OCI-LY1 (cell line): ENCODE measurements around the gene MMP2.

Source experiments
- H2AFZ ChIP-seq: fragments of 200-600 bp; sonication (generic), shearing (Covaris generic); 2 replicates; pipeline ENCODE4 v1.6.0; 2014; ENCODE audit warnings: antibody characterized with exemption, mild to moderate bottlenecking, low read length
- H3F3A ChIP-seq: fragments of 200-600 bp; sonication (generic), shearing (Covaris generic); 2 replicates; pipeline ENCODE4 v1.6.0; 2014; ENCODE audit warnings: mild to moderate bottlenecking, antibody characterized with exemption, low read length, moderate library complexity; ENCODE audit not compliant: insufficient read depth
- H3K27ac ChIP-seq: fragments of 200-600 bp; sonication (generic); 2 replicates; pipeline ENCODE4 v1.5.1; 2014; ENCODE audit warnings: low read length, mixed run types, mild to moderate bottlenecking, low read depth; ENCODE audit not compliant: poor library complexity, severe bottlenecking
- H3K27me3 ChIP-seq: fragments of 200-600 bp; sonication (generic); 2 replicates; pipeline ENCODE4 v1.6.0; 2014; ENCODE audit warnings: antibody characterized with exemption, mild to moderate bottlenecking, low read length, moderate library complexity; ENCODE audit not compliant: insufficient read depth
- H3K36me3 ChIP-seq: fragments of 200-600 bp; sonication (generic); 2 replicates; pipeline ENCODE4 v1.6.1; 2014; ENCODE audit warnings: mild to moderate bottlenecking, antibody characterized with exemption, low read length, moderate library complexity, mixed read lengths; ENCODE audit not compliant: insufficient read depth
- H3K4me1 ChIP-seq: fragments of 200-600 bp; sonication (generic); 2 replicates; pipeline ENCODE4 v1.5.1; 2014; ENCODE audit warnings: mild to moderate bottlenecking, low read length, moderate library complexity; ENCODE audit not compliant: insufficient read depth, severe bottlenecking
- H3K4me2 ChIP-seq: fragments of 200-600 bp; sonication (generic), shearing (Covaris generic); 2 replicates; pipeline ENCODE4 v1.6.1; 2014; ENCODE audit warnings: low read length
- H3K4me3 ChIP-seq: fragments of 200-600 bp; sonication (generic); 2 replicates; pipeline ENCODE4 v1.5.1; 2014; ENCODE audit warnings: low read length, low read depth, mild to moderate bottlenecking, mixed read lengths; ENCODE audit not compliant: poor library complexity, severe bottlenecking
- H3K79me2 ChIP-seq: fragments of 200-600 bp; shearing (Covaris generic); 2 replicates; pipeline ENCODE4 v1.6.1; 2016; ENCODE audit warnings: mixed run types, low read length, mixed read lengths; ENCODE audit not compliant: insufficient read depth
- H3K9ac ChIP-seq: fragments of 200-600 bp; sonication (generic), shearing (Covaris generic); 2 replicates; pipeline ENCODE4 v1.6.1; 2014; ENCODE audit warnings: mild to moderate bottlenecking, low read length, mixed read lengths
- H3K9me2 ChIP-seq: fragments of 200-600 bp; sonication (generic), shearing (Covaris generic); 2 replicates; pipeline ENCODE4 v1.6.1; 2014; ENCODE audit warnings: low read depth, mild to moderate bottlenecking, low read length, mixed read lengths
- H3K9me3 ChIP-seq: fragments of 200-600 bp; shearing (Covaris generic); 2 replicates; pipeline ENCODE4 v1.6.1; 2014; ENCODE audit warnings: low read length, mixed read lengths
- H4K20me1 ChIP-seq: fragments of 200-600 bp; sonication (generic), shearing (Covaris generic); 2 replicates; pipeline ENCODE4 v1.6.0; 2016; ENCODE audit warnings: mild to moderate bottlenecking, low read length; ENCODE audit not compliant: insufficient read depth
- EZH2 ChIP-seq: fragments of 200-600 bp; sonication (generic), shearing (Covaris generic); IDR thresholded peaks from 2 replicates; pipeline ENCODE4 v1.8.0; 2017; ENCODE audit warnings: borderline replicate concordance, mixed run types, mild to moderate bottlenecking, antibody characterized with exemption, low read length, moderate library complexity, mixed read lengths
- TF ChIP-seq, protein P1 (sequence below): fragments of 200-600 bp; sonication (generic), shearing (Covaris generic); IDR thresholded peaks from 2 replicates; pipeline ENCODE4 v1.5.1; 2017; ENCODE audit warnings: mild to moderate bottlenecking, antibody characterized with exemption, low read length, moderate library complexity, mixed read lengths

Gene MMP2

DNA sequence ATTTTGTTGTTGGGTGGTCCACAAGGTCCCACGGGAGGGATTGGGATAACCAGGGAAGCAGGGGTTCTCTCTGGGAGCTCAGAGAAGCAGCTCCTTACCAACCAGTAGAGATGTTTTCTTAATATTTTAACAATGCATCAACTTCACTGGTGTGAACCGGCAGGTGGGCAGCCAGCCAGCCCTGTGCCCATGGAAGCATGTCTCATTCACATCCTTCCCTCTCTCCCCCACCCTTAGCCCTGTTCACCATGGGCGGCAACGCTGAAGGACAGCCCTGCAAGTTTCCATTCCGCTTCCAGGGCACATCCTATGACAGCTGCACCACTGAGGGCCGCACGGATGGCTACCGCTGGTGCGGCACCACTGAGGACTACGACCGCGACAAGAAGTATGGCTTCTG is 9.3 kb downstream of the MMP2 start:
- Histone ChIP-seq H3K27ac (no peak overlapping the region), H3K4me3 (no peak overlapping the region), H3K36me3 (no peaks in the 10 kb centered on the region), H2AFZ (no peak overlapping the region), H3K9me3 (no peaks in the 10 kb centered on the region), H3F3A (no peaks in the 10 kb centered on the region), H3K4me1 (no peaks in the 10 kb centered on the region), H3K79me2 (no peaks in the 10 kb centered on the region), H4K20me1 (no peaks in the 10 kb centered on the region), H3K9ac (no peak overlapping the region), H3K27me3 (no peaks in the 10 kb centered on the region), H3K4me2 (no peak overlapping the region), H3K9me2 (no peaks in the 10 kb centered on the region)
- TF ChIP-seq, protein P1, sequence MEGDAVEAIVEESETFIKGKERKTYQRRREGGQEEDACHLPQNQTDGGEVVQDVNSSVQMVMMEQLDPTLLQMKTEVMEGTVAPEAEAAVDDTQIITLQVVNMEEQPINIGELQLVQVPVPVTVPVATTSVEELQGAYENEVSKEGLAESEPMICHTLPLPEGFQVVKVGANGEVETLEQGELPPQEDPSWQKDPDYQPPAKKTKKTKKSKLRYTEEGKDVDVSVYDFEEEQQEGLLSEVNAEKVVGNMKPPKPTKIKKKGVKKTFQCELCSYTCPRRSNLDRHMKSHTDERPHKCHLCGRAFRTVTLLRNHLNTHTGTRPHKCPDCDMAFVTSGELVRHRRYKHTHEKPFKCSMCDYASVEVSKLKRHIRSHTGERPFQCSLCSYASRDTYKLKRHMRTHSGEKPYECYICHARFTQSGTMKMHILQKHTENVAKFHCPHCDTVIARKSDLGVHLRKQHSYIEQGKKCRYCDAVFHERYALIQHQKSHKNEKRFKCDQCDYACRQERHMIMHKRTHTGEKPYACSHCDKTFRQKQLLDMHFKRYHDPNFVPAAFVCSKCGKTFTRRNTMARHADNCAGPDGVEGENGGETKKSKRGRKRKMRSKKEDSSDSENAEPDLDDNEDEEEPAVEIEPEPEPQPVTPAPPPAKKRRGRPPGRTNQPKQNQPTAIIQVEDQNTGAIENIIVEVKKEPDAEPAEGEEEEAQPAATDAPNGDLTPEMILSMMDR = no peak
- no peak for TF ChIP-seq EZH2

DNA sequence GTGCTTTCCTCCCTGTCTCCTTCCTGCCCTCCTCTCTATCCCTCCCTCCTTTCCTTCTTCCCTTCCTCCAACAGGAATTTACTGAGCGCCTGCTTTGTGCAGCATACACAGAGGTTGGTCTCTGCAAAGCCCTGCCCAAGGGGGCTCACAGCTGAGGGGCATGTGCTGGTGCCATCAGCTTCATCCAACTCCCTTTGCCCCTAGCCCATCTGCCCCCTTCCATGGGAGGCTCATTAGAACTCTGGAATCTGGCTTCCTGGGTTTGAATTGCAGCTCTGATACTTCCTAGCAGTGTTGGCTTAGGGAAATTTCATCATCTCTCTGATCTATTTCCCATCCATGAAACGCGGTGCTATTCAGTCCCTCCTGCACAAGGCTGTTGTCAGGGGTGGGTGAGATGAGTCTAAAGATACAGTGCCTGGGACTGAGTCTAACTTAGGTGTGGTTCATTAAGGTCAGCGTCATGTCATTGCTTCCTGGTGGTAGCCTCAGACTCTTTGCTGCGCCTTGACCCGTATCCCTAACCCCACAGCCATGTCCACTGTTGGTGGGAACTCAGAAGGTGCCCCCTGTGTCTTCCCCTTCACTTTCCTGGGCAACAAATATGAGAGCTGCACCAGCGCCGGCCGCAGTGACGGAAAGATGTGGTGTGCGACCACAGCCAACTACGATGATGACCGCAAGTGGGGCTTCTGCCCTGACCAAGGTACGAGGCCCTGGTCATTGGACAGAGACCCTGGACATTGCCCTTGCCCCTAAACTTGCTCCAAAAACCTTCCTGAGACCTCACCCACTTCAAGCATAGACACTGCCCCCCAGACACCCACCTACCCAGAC is 10.3 kb downstream of the MMP2 start:
- H2AFZ ChIP-seq = no peak overlapping the region
- no peaks in the 10 kb centered on the region for H3K4me1 ChIP-seq
- no peak overlapping the region for H3K4me2 ChIP-seq
- H3K9ac ChIP-seq = no peak overlapping the region
- H3K9me2 ChIP-seq = no peaks in the 10 kb centered on the region
- no peak overlapping the region for H3K27ac ChIP-seq
- H3K4me3 ChIP-seq = no peak overlapping the region
- no peaks in the 10 kb centered on the region for H3K27me3 ChIP-seq
- H3K79me2 ChIP-seq = no peaks in the 10 kb centered on the region
- H4K20me1 ChIP-seq = no peaks in the 10 kb centered on the region
- no peaks in the 10 kb centered on the region for H3F3A ChIP-seq
- no peaks in the 10 kb centered on the region for H3K36me3 ChIP-seq
- no peaks in the 10 kb centered on the region for H3K9me3 ChIP-seq
- TF ChIP-seq, protein P1 = no peak
- TF ChIP-seq EZH2 = no peak

DNA sequence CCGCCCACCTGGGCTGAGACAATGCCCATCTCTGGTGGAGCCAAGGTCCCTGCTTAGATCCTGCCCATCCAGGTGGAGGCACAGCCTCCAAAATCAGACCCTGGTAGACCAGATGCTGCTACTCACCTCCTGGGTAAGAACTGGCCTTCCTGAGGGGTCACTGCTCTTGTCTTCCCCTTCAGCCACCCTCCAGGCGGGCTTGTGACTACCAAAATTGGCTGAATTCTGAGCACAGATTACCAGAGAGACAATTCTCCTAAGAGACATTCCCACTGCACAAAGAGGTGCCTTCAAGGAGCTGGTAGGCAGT is 10.9 kb downstream of the MMP2 start:
- H3F3A ChIP-seq = no peaks in the 10 kb centered on the region
- H3K9ac ChIP-seq = no peak overlapping the region
- H3K36me3 ChIP-seq = no peaks in the 10 kb centered on the region
- no peak overlapping the region for H2AFZ ChIP-seq
- H3K27ac ChIP-seq = no peak overlapping the region
- H3K79me2 ChIP-seq = no peaks in the 10 kb centered on the region
- no peak for TF ChIP-seq EZH2
- TF ChIP-seq, protein P1 = no peak
- no peak overlapping the region for H3K4me2 ChIP-seq
- no peaks in the 10 kb centered on the region for H3K9me2 ChIP-seq
- no peak overlapping the region for H3K4me3 ChIP-seq
- H3K4me1 ChIP-seq = no peaks in the 10 kb centered on the region
- no peaks in the 10 kb centered on the region for H3K27me3 ChIP-seq
- H3K9me3 ChIP-seq = no peaks in the 10 kb centered on the region
- no peaks in the 10 kb centered on the region for H4K20me1 ChIP-seq
